K562 (cell line): ENCODE measurements around the gene WNK1. TPM values are rescaled to one million over a fixed set of nuclear protein-coding genes. Genes with fewer than 3 reads are reported as not detected.

ENCODE experiments used
- ATAC-seq: fragments of 200-7000 bp; cut with Tn5 transposase; 3 replicates; pipeline ENCODE4 v1.9.1; 2020; ENCODE audit warnings: moderate library complexity
- BruUV-seq: library from RNA; stranded (reverse); fragments of 400-500 nt; replicated peaks from 2 replicates; lab custom pipeline; 2021; lab: Mats Ljungman, UMichigan
- CTCF ChIA-PET: fragments of 300-600 bp; formaldehyde crosslinking; extraction: SDS; loops from one replicate; lab custom pipeline; 2021; ENCODE audit warnings: low intra/inter-chr PET ratio; lab: Yijun Ruan, JAX
- POLR2A ChIA-PET: fragments of 300-600, 350-650 bp; sonication (Branson Sonifier 250); formaldehyde crosslinking; extraction: SDS; loops from one replicate; lab custom pipeline; 2021; ENCODE audit warnings: antibody characterized with exemption, inconsistent platforms; lab: Yijun Ruan, JAX
- DNase-seq, 4 experiments: peaks; one replicate each; pipeline versions ENCODE4 v3.0.0 to v3.0.0-alpha.2; 2011 to 2018; ENCODE audit warnings: low spot score in 3 of 4, mixed read lengths in 3 of 4; ENCODE audit errors: extremely low read depth in 1 of 4
- FAIRE-seq: peaks from 2 replicates; lab custom pipeline; 2011; peaks lifted over from hg19 to GRCh38; lab: Jason Lieb, UNC
- H2AFZ ChIP-seq: 2 replicates; pipeline ENCODE4 v1.6.0; 2011; ENCODE audit warnings: low read depth, low read length, control low read depth, inconsistent platforms
- H3K27ac ChIP-seq: fragments of 200-600 bp; 3 replicates; pipeline ENCODE4 v1.8.0; 2011; ENCODE audit warnings: low read depth, mild to moderate bottlenecking, control low read depth, inconsistent platforms, low read length, moderate library complexity, mixed read lengths; ENCODE audit errors: extremely low read depth
- H3K27me3 ChIP-seq, 2 experiments: fragments of 300-600 bp in 1 of 2; 2 replicates in 1 of 2; 3 replicates in 1 of 2; pipeline versions ENCODE4 v1.6.0 to v1.8.0; 2011; ENCODE audit warnings: inconsistent platforms in 2 of 2, low read length in 2 of 2, mild to moderate bottlenecking in 1 of 2, mixed read lengths in 1 of 2, moderate library complexity in 1 of 2; ENCODE audit not compliant: control insufficient read depth in 2 of 2, insufficient read depth in 2 of 2
- H3K36me3 ChIP-seq: fragments of 300-600 bp; 3 replicates; pipeline ENCODE4 v1.8.0; 2011; ENCODE audit warnings: mild to moderate bottlenecking, low read length, inconsistent platforms; ENCODE audit not compliant: control insufficient read depth, insufficient read depth
- H3K4me1 ChIP-seq, 2 experiments: fragments of 200-600 bp in 1 of 2; replicated peaks in 1 of 2; 2 replicates in 1 of 2; 3 replicates in 1 of 2; pipeline versions ENCODE4 v1.5.1 to v1.8.0; 2011; ENCODE audit warnings: inconsistent platforms in 2 of 2, low read length in 2 of 2, mild to moderate bottlenecking in 1 of 2, mixed read lengths in 1 of 2, moderate library complexity in 1 of 2; ENCODE audit not compliant: control insufficient read depth in 2 of 2, insufficient read depth in 2 of 2
- H3K4me2 ChIP-seq: 2 replicates; pipeline ENCODE4 v1.6.1; 2011; ENCODE audit warnings: low read length, control low read depth, inconsistent platforms, mixed read lengths; ENCODE audit not compliant: insufficient read depth
- H3K4me3 ChIP-seq: fragments of 200-600 bp; sonication (generic), shearing (Covaris generic); 2 replicates; pipeline ENCODE4 v1.5.1; 2016; ENCODE audit warnings: control low read depth, inconsistent platforms
- H3K79me2 ChIP-seq: fragments of 200-600 bp; 3 replicates; pipeline ENCODE4 v1.8.0; 2011; ENCODE audit warnings: low read length, inconsistent platforms; ENCODE audit not compliant: control insufficient read depth, insufficient read depth
- H3K9ac ChIP-seq, 2 experiments: 2 replicates each; pipeline versions ENCODE4 v1.6.0 to v1.6.1; 2011; ENCODE audit warnings: low read depth in 2 of 2, low read length in 2 of 2, control low read depth in 1 of 2, inconsistent platforms in 1 of 2, mild to moderate bottlenecking in 1 of 2, mixed read lengths in 1 of 2; ENCODE audit not compliant: insufficient read depth in 1 of 2
- H3K9me1 ChIP-seq: one replicate; pipeline ENCODE4 v1.6.0; 2011; ENCODE audit warnings: inconsistent platforms, mild to moderate bottlenecking, low read length, moderate library complexity; ENCODE audit not compliant: control insufficient read depth, insufficient read depth
- H3K9me3 ChIP-seq: replicated peaks from 2 replicates; pipeline ENCODE4 v1.5.1; 2011; ENCODE audit warnings: low read depth, low read length, inconsistent platforms; ENCODE audit not compliant: control insufficient read depth, insufficient read depth
- H4K20me1 ChIP-seq: replicated peaks from 2 replicates; pipeline ENCODE4 v1.6.1; 2011; ENCODE audit warnings: low read length, inconsistent platforms, mixed read lengths; ENCODE audit not compliant: control insufficient read depth, insufficient read depth
- ETV1 ChIP-seq: fragments of 450-650 bp; conservative IDR thresholded peaks from 2 replicates; pipeline ENCODE4 v1.6.1; 2016; ENCODE audit warnings: missing genetic modification characterization, control low read depth, low read depth, missing compliant biosample characterization
- GMEB1 ChIP-seq: fragments of 250-450 bp; sonication (Bioruptor Pico); IDR thresholded peaks from 2 replicates; pipeline ENCODE4 v1.4.0; 2020; ENCODE audit warnings: mild to moderate bottlenecking
- HDGF ChIP-seq: fragments of 450-650 bp; IDR thresholded peaks from 2 replicates; pipeline ENCODE4 v1.6.1; 2016
- MYC ChIP-seq, 2 experiments: fragments of 250-450 bp in 1 of 2; sonication (Bioruptor Pico) in 1 of 2; IDR thresholded peaks; 2 replicates each; pipeline versions ENCODE4 v1.5.1 to v1.6.1; 2012 to 2021; ENCODE audit warnings: low read depth in 2 of 2, borderline replicate concordance in 1 of 2, improper control_type of control experiment in 1 of 2, low read length in 1 of 2, mild to moderate bottlenecking in 1 of 2, moderate library complexity in 1 of 2
- PTRF ChIP-seq: fragments of 450-650 bp; IDR thresholded peaks from 2 replicates; pipeline ENCODE4 v1.6.1; 2016; ENCODE audit warnings: mild to moderate bottlenecking, missing genetic modification characterization, missing compliant biosample characterization
- RBM17 ChIP-seq: fragments of 200-400 bp; formaldehyde crosslinking; IDR thresholded peaks from 2 replicates; pipeline ENCODE4 v1.6.1; 2017; ENCODE audit warnings: low read depth, mild to moderate bottlenecking, low read length, borderline replicate concordance
- THRA ChIP-seq: fragments of 450-650 bp; IDR thresholded peaks from 2 replicates; pipeline ENCODE4 v1.6.1; 2017; ENCODE audit warnings: mild to moderate bottlenecking, moderate library complexity
- USF2 ChIP-seq: sonication (generic); formaldehyde crosslinking; IDR thresholded peaks from 2 replicates; pipeline ENCODE4 v1.5.0; 2020; ENCODE audit warnings: missing genetic modification reagents
- ZNF263 ChIP-seq: sonication (generic); formaldehyde crosslinking; IDR thresholded peaks from 2 replicates; pipeline ENCODE4 v1.8.0; 2022; ENCODE audit warnings: mild to moderate bottlenecking, missing genetic modification reagents, borderline replicate concordance
- ZNF584 ChIP-seq: fragments of 200-800 bp; sonication (Bioruptor generic); IDR thresholded peaks from 2 replicates; pipeline ENCODE4 v1.6.1; 2016; ENCODE audit warnings: low read depth, mild to moderate bottlenecking, missing genetic modification characterization, missing compliant biosample characterization
- WGBS: fragments of 100-300 bp; shearing (Covaris generic); methylation state at CpG from one replicate; pipeline ENCODE4 v1.1.6; 2016; ENCODE audit warnings: low coverage, mixed read lengths; ENCODE audit not compliant: insufficient coverage; ENCODE audit errors: missing lambda C conversion rate; 5-methylcytosine and 5-hydroxymethylcytosine counted together
- in situ Hi-C: fragments of 300-500 bp; cut with MboI; formaldehyde crosslinking; loops from 4 replicates; pipeline ENCODE4 v1.15.0; 2018; ENCODE audit warnings: inconsistent platforms, mixed read lengths
- intact Hi-C: fragments of 100-400 bp; cut with micrococcal nuclease; formaldehyde crosslinking; loops from 2 replicates; pipeline ENCODE4 v1.14.2; 2022
- polyA plus RNA-seq, 8 experiments: library from polyadenylated mRNA; depleted of rRNA in 4 of 8; stranded (reverse) in 5 of 8; unstranded in 3 of 8; fragments of >200 nt; fragmentation: Nextera tagmentation in 2 of 8; fragmentation: Illumina TruSeq in 1 of 8; extraction: Ambion mirVana in 2 of 8; extraction: Trizol in 1 of 8; gene quantifications; 2 replicates each; pipeline versions ENCODE4 v1.2.1 to v1.2.3, GENCODE V29; 2011 to 2014; ENCODE audit warnings: inconsistent platforms in 1 of 8, missing spikeins in 1 of 8
- total RNA-seq, 7 experiments: library from RNA; depleted of rRNA in 6 of 7; stranded (reverse); fragments of >200 nt in 6 of 7; fragmentation: Illumina TruSeq in 2 of 7; extraction: Trizol in 2 of 7; gene quantifications; 2 replicates each; pipeline versions ENCODE4 v1.2.1 to v1.2.3, GENCODE V29; 2011 to 2021; ENCODE audit warnings: low replicate concordance in 1 of 7

WNK1 gene
- total and polyA plus RNA-seq, 9 of the 15 experiments (the other 6 are each of a cell fraction or from before 2014, with no cell fraction given) = 4.3 to 73.9 (median 31.0) TPM

GRCh38 chr12:777550-778047 lies 25.2 kb downstream of the WNK1 start:
- Histone ChIP-seq H3K4me2 (no peak overlapping the region), H2AFZ (no peak overlapping the region), H3K9ac (no peak overlapping the region; a peak in 1 of 4 replicates), H3K9me1 (no peaks in the 10 kb centered on the region), H3K27me3 (no peaks in the 10 kb centered on the region), H3K4me1 (peaks cover 0 to 11% of the 10 kb centered on the region in 2 experiments; a peak in 3 of 5 replicates), H3K9me3 (no peaks in the 10 kb centered on the region), H3K79me2 (peaks cover 96% of the 10 kb centered on the region), H3K27ac (no peak overlapping the region), H3K4me3 (no peak overlapping the region), H3K36me3 (no peaks in the 10 kb centered on the region), H4K20me1 (peaks cover 11% of the 10 kb centered on the region)
- POLR2A ChIA-PET = interaction anchor here (0.8 to 1.3 kb wide), 2 partner anchors 9 to 23 kb away, joined by 3 read pairs; no protein-coding TSS in a partner anchor
- 56% methylated on average over 3 of the region's 3 CpGs for WGBS
- intact Hi-C loops (no loop called here), in situ Hi-C loops (no loop called here)
- DNase-seq (no peak), ATAC-seq (no peak), FAIRE-seq (no peak)
- CTCF ChIA-PET = no interaction called here
- TF ChIP-seq MYC (IDR thresholded peaks at IDR 0.05; ENCODE audit: low read depth, low read length) = no peak
- TF ChIP-seq MYC (CRISPR knock-in tag; IDR thresholded peaks at IDR 0.05; ENCODE audit: borderline replicate concordance, low read depth) = no peak
- TF ChIP-seq ZNF584 (CRISPR knock-in tag) = no peak
- no peak for TF ChIP-seq ETV1
- no peak for TF ChIP-seq RBM17
- no TSS peak for BruUV-seq

DNA sequence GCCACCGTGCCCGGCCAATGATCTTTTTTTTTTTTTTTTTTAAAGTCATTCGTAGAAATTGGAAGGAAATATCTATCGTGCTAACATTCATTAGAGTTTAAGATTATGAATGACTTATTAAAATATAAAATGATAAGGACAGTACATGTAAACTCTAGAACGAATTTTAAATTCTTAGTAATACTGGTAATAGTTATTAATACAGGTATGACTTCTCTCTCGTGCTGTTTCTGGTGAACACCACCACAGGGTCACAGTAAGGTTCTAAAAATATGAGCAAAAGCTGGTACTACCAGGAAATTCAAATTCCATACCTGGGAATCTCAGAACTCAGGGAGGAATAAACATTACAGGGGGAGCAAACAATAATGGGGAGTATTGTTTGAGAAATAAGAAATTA lies 26.2 kb downstream of the WNK1 start:
- FAIRE-seq = no peak
- intact Hi-C loops (no loop called here), in situ Hi-C loops (no loop called here)
- WGBS = 55% methylated on average over 1 of the region's 6 CpGs
- no peaks in the 10 kb centered on the region for H3K9me1 ChIP-seq
- POLR2A ChIA-PET = no interaction called here
- CTCF ChIA-PET = no interaction called here
- no peaks in the 10 kb centered on the region for H3K36me3 ChIP-seq
- H3K4me1 ChIP-seq = peaks cover 0 to 11% of the 10 kb centered on the region in 2 experiments; a peak in 3 of 5 replicates
- no peaks in the 10 kb centered on the region for H3K9me3 ChIP-seq
- H3K9ac ChIP-seq = no peak overlapping the region
- no peak overlapping the region for H3K4me2 ChIP-seq
- peaks cover 11% of the 10 kb centered on the region for H4K20me1 ChIP-seq
- no peak for ATAC-seq
- BruUV-seq = no TSS peak
- peaks cover 94% of the 10 kb centered on the region for H3K79me2 ChIP-seq
- H3K27ac ChIP-seq = no peak overlapping the region
- H3K27me3 ChIP-seq = no peaks in the 10 kb centered on the region
- H3K4me3 ChIP-seq = no peak overlapping the region
- no peak for DNase-seq
- H2AFZ ChIP-seq = no peak overlapping the region
- TF ChIP-seq THRA (no peak), ZNF263 (CRISPR knock-in tag) (no peak), HDGF (no peak), GMEB1 (CRISPR knock-in tag) (no peak), PTRF (tag) (no peak), USF2 (CRISPR knock-in tag) (no peak)
